Kidney (tissue), 14 donors: Measurements from ENCODE around the gene GZMB. TPM values are rescaled to one million over a fixed set of nuclear protein-coding genes. Genes with fewer than 3 reads are reported as not detected.

Experiments
- DNase-seq, 5 donors: peaks; one replicate each; pipeline ENCODE4 v3.0.0-alpha.2; 2013 to 2020
- FAIRE-seq: peaks from 2 replicates; lab custom pipeline; 2012; peaks lifted over from hg19 to GRCh38; lab: Jason Lieb, UNC
- H3K27ac ChIP-seq, 2 donors: one replicate each; pipeline ENCODE4 v1.7.0; 2013; ENCODE audit warnings: low read depth in 2 of 2, low read length in 2 of 2, inconsistent platforms in 1 of 2
- H3K27me3 ChIP-seq: one replicate; pipeline ENCODE4 v1.7.1; 2013; ENCODE audit warnings: low read length, inconsistent platforms; ENCODE audit not compliant: control insufficient read depth, insufficient read depth
- H3K36me3 ChIP-seq, 3 donors: one replicate each; pipeline versions ENCODE4 v1.7.0 to v1.7.1; 2013; ENCODE audit warnings: low read length in 3 of 3, control low read depth in 1 of 3, inconsistent platforms in 1 of 3; ENCODE audit not compliant: insufficient read depth in 3 of 3, control insufficient read depth in 2 of 3
- H3K4me1 ChIP-seq, 3 donors: one replicate each; pipeline versions ENCODE4 v1.7.0 to v1.7.1; 2013; ENCODE audit warnings: low read length in 3 of 3, inconsistent platforms in 1 of 3, low read depth in 1 of 3; ENCODE audit not compliant: control insufficient read depth in 2 of 3, insufficient read depth in 2 of 3
- H3K4me3 ChIP-seq, 3 donors: one replicate each; pipeline versions ENCODE4 v1.7.0 to v1.8.1; 2013; ENCODE audit warnings: low read length in 3 of 3, control low read depth in 1 of 3, inconsistent platforms in 1 of 3
- H3K9ac ChIP-seq, 3 donors: one replicate each; pipeline versions ENCODE4 v1.7.0 to v1.7.1; 2013; ENCODE audit warnings: low read length in 3 of 3, control low read depth in 1 of 3, inconsistent platforms in 1 of 3
- H3K9me3 ChIP-seq, 3 donors: one replicate each; pipeline versions ENCODE4 v1.7.0 to v1.7.1; 2013; ENCODE audit warnings: low read length in 3 of 3, control low read depth in 1 of 3, inconsistent platforms in 1 of 3; ENCODE audit not compliant: control insufficient read depth in 2 of 3, insufficient read depth in 1 of 3
- CTCF ChIP-seq: IDR thresholded peaks from 3 replicates; pipeline ENCODE4 v1.5.1; 2012; ENCODE audit warnings: mild to moderate bottlenecking, moderate library complexity, borderline replicate concordance; ENCODE audit not compliant: insufficient read depth; ENCODE audit errors: extremely low read depth
- intact Hi-C: fragments of 100-400 bp; cut with DNase I; formaldehyde crosslinking; loops from one replicate; pipeline ENCODE4 v1.11.1; 2022
- polyA plus RNA-seq: library from polyadenylated mRNA; stranded (reverse); fragments of 350-450 nt; fragmentation: Illumina TruSeq; extraction: RNeasy Lipid Tissue Mini Kit (QIAGEN cat#74804); gene quantifications from one replicate; pipeline ENCODE4 v1.2.3, GENCODE V29; 2014; ENCODE audit warnings: low read depth, low replicate concordance; ENCODE audit not compliant: insufficient read depth
- total RNA-seq: library from RNA; stranded (reverse); fragmentation: NEBNext Ultra II Directional; extraction: Animal tissue kit (Norgen Biotek cat#: 25700); gene quantifications from one replicate; pipeline ENCODE4 v1.2.1, GENCODE V29; 2021
- donor health status: control.
- donor health status: control.
- donor health status: control.
- donor health status: control.
- donor health status: control.
- donor health status: DM: yes; HTN: yes; CAD: no.
- donor health status: Normal renal cell carcinoma (clear cell type).

GZMB gene
- total and polyA plus RNA-seq, 2 donors from 2014 or later: 0.86 to 1.6 TPM

GRCh38 chr14:24606297-24606696 lies 27.7 kb downstream of the GZMB start:
- H3K9ac ChIP-seq: no peak overlapping the region
- H3K27me3 ChIP-seq: no peaks in the 10 kb centered on the region
- no peak for TF ChIP-seq CTCF
- no peak overlapping the region for H3K27ac ChIP-seq
- H3K9me3 ChIP-seq: no peaks in the 10 kb centered on the region
- DNase-seq: no peak
- intact Hi-C loops: no loop called here
- H3K36me3 ChIP-seq: no peaks in the 10 kb centered on the region
- H3K4me1 ChIP-seq: no peaks in the 10 kb centered on the region
- no peak overlapping the region for H3K4me3 ChIP-seq
- FAIRE-seq: no peak

- peak in 3 of 5 donors; percentile 12 to 74 (median 23) for DNase-seq
- Histone ChIP-seq H3K9me3 (no peaks in the 10 kb centered on the region), H3K36me3 (no peaks in the 10 kb centered on the region), H3K27ac (no peak overlapping the region), H3K4me3 (no peak overlapping the region), H3K27me3 (no peaks in the 10 kb centered on the region), H3K4me1 (no peaks in the 10 kb centered on the region), H3K9ac (no peak overlapping the region)
- FAIRE-seq: no peak
- intact Hi-C loops: no loop called here
- TF ChIP-seq CTCF: peak; percentile 58
Measured at GRCh38 chr14:24605435-24606190, 28.4 kb downstream of the GZMB start.

GRCh38 chr14:24597403-24597802 lies 36.6 kb downstream of the GZMB start:
- intact Hi-C loops: no loop called here
- Histone ChIP-seq H3K36me3 (no peaks in the 10 kb centered on the region), H3K9me3 (peaks cover 0 to 12% (median 3%) of the 10 kb centered on the region in 3 donors), H3K9ac (no peak overlapping the region), H3K4me1 (no peaks in the 10 kb centered on the region), H3K27ac (no peak overlapping the region), H3K4me3 (no peak overlapping the region), H3K27me3 (no peaks in the 10 kb centered on the region)
- DNase-seq (no peak), FAIRE-seq (no peak)
- TF ChIP-seq CTCF: no peak
